Neural progenitor cell (in vitro differentiated cells): Measurements from ENCODE around the gene NSUN6.

Source experiments
- CTCF ChIP-seq: fragments of 200-600 bp; sonication (generic); IDR thresholded peaks from 2 replicates; pipeline ENCODE4 v1.5.1; 2017; ENCODE audit warnings: antibody characterized with exemption, mild to moderate bottlenecking
- EZH2phosphoT487 ChIP-seq: fragments of 200-600 bp; sonication (generic); IDR thresholded peaks from 2 replicates; pipeline ENCODE4 v1.6.1; 2017; ENCODE audit warnings: antibody characterized with exemption

- TF ChIP-seq CTCF (no peak), EZH2phosphoT487 (no peak)
Observed at GRCh38 chr10:18665815-18666558, 14.6 kb upstream of the NSUN6 start.
